Retinal pigment epithelial cell (primary cell): Measurements from ENCODE around the gene TYW3.

Source experiments
- DNase-seq: peaks from one replicate; pipeline ENCODE4 v3.0.0-alpha.2; 2010; ENCODE audit warnings: low read depth
- H3K4me3 ChIP-seq: 2 replicates; pipeline ENCODE4 v1.5.1; 2011; ENCODE audit warnings: mild to moderate bottlenecking, low read length, control low read depth, moderate library complexity
- TF ChIP-seq, protein P1 (sequence below): conservative IDR thresholded peaks from 2 replicates; pipeline ENCODE4 v1.5.1; 2011; ENCODE audit warnings: low read depth, low read length, control low read depth, inconsistent platforms

The TYW3 gene

DNA sequence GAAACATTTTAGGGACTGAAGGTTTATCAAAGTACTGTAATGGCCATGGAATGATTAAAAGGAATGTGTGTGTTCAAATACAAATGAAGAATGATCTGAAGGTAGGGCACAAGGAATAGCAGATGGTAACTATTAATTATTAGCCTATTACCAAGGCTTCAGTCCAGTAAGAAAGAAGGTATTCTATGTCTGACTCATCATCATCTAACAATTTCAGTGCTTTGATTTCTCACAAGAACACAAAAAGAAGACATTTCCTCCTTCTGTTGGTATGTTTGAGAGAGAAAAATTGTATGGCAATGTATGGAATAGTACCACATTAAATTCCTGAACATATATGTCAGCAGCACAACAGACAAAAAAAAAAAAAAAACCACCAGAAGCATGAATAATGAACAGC lies 57.5 kb downstream of the TYW3 start:
- TF ChIP-seq, protein P1, sequence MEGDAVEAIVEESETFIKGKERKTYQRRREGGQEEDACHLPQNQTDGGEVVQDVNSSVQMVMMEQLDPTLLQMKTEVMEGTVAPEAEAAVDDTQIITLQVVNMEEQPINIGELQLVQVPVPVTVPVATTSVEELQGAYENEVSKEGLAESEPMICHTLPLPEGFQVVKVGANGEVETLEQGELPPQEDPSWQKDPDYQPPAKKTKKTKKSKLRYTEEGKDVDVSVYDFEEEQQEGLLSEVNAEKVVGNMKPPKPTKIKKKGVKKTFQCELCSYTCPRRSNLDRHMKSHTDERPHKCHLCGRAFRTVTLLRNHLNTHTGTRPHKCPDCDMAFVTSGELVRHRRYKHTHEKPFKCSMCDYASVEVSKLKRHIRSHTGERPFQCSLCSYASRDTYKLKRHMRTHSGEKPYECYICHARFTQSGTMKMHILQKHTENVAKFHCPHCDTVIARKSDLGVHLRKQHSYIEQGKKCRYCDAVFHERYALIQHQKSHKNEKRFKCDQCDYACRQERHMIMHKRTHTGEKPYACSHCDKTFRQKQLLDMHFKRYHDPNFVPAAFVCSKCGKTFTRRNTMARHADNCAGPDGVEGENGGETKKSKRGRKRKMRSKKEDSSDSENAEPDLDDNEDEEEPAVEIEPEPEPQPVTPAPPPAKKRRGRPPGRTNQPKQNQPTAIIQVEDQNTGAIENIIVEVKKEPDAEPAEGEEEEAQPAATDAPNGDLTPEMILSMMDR = no peak
- no peak overlapping the region for H3K4me3 ChIP-seq
- no peak for DNase-seq

DNA sequence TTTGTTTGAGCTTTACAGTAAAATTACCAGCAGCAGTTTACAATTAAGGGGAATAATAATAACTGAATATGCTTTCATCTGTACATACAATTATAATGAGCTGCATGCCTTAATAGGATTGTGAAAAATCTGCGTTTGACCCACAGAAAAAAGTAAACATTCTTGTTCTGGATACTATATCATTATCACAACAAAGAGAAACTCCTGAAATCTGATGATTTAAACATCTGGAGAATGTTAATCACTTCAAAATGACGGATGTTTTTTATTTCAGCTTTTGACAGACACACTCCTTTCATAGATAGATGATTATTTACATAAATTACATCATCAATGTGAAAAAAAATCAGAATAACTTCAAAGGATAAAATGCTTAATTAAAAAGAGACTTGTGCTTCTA lies 58.5 kb downstream of the TYW3 start:
- no peak overlapping the region for H3K4me3 ChIP-seq
- TF ChIP-seq, protein P1 = no peak
- no peak for DNase-seq

DNA sequence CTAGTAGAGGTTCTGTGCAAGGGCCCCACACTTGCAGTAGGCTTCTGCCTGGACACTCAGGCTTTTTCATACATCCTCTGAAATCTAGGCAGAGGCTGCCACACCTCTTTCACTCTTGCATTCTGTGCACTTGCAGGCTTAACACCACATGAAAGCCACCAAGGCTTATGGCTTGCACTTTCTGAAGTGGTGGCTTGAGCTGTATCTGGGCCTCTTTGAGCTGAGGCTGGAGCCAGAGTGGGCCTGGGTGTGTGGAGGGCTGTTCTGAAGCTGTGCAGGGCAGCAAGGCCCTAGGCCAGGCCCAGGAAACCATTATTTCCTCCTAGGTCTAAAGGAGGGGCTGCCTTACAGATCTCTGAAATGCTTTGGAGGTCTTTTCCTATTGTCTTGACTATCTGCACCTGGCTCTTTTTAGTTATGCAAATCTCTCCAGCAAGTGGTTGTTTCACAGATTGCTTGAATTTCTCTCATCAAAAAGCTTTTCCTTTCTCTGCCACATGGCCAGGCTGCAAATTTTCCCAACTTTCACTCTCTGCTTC lies 66.2 kb downstream of the TYW3 start:
- no peak overlapping the region for H3K4me3 ChIP-seq
- no peak for DNase-seq
- TF ChIP-seq, protein P1 = no peak

DNA sequence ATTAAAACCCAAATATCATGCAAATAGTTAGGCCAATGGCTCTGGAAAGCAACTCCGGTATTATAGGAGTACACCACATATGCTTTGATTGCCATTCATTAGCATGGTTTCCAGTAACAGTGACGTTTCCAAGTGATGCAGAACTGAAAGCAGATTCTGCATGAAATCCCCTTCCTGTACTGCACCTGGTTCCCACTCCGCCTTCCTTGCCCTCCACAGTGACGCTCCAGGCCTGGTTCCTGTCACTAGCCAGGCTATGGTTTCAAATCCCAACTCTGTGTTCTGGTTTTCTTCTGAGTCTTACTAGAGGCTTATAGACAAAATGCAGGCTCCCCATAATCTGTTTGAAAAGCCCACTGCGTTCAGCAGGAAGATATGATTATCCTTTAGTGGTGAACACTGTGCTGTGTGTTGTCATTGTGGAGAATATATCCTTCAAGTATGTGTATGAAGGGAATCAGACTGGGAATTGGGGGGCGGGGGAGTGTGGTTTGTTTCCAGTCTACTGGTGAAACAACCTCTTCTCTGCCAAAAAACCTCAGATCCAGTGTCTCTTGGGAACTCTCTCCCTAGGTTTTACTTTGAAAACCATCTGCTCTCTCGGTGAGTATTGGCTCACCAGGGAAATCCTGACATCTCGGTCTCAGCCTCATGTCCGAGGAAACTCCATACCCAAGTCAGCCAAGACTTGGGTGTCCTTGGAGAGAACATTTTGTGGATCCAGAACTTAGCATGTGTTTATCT lies 78.7 kb downstream of the TYW3 start:
- TF ChIP-seq, protein P1 = no peak
- no peak overlapping the region for H3K4me3 ChIP-seq
- no peak for DNase-seq

DNA sequence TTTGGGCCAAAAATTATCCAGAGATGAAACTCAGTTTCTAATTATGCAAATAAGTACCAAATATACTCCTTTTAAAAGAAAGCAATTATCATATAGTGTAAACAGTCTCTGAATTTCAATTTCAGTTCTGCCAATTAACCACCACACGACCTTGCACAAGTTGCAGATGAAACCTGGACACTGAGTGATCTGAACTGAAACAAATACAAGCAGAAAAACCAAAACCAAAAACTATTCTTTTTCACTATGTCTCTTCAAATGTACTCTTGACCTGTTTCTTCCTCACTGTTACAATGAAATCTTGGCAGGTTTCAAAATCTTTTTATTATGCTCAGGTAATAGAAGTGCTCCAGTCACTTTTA lies 79.2 kb downstream of the TYW3 start:
- no peak for DNase-seq
- TF ChIP-seq, protein P1 = no peak
- no peak overlapping the region for H3K4me3 ChIP-seq
